Measurements from ENCODE around the gene AATF. TPM values are rescaled to one million over a fixed set of nuclear protein-coding genes. Genes with fewer than 3 reads are reported as not detected.

Gene AATF
- total and polyA plus RNA-seq, 9 of the 15 experiments (the other 6 are each of a cell fraction or from before 2014, with no cell fraction given), result 34.5 to 133 (median 90.1) TPM

DNA sequence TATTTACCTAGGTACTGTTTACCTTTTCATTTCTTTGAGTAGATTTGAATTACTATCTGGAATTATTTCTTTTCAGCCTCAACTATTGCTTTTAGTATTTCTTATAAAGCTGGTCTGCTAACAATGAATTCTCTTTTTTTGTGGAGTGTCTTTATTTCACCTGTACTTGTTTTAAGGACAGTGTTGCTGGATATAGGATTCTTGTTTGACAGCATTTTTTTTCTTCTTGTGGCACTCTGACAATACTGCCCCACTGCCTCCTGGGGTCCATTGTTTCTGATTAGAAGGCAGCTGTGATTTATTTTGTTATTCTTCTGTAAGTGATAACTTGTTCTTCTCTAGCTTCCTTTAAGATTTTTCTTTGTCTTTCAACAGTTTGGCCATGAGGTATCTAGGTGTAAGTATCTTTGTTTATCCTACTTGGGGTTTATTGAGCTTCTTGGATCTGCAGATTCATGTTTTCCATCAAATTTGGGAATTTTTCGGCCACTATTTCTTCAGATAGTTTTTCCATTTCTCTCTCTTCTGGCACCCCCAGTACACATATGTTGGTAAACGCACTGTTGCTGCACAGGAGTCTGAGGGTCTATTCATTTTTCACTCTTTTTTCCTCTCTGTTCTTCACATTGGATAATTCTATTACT, 130.4 kb downstream of the AATF start:
- Histone ChIP-seq H2AFZ (ENCODE audit: low read depth, low read length) (no peak overlapping the region), H3K9me1 (ENCODE audit: control insufficient read depth, insufficient read depth, low read length) (no peaks in the 10 kb centered on the region), H3K4me1 (replicated peaks in 1 of 2; ENCODE audit: control insufficient read depth in 2 of 2, insufficient read depth in 2 of 2, low read length in 2 of 2) (no peaks in the 10 kb centered on the region; a peak in 1 of 5 replicates), H3K36me3 (ENCODE audit: control insufficient read depth, insufficient read depth, low read length) (no peaks in the 10 kb centered on the region), H3K27ac (ENCODE audit: extremely low read depth, low read depth, low read length) (no peak overlapping the region), H3K9ac (ENCODE audit: insufficient read depth in 1 of 2, low read depth in 2 of 2, low read length in 2 of 2) (no peak overlapping the region), H4K20me1 (replicated peaks; ENCODE audit: control insufficient read depth, insufficient read depth, low read length) (no peaks in the 10 kb centered on the region), H3K79me2 (ENCODE audit: control insufficient read depth, insufficient read depth, low read length) (no peaks in the 10 kb centered on the region), H3K4me2 (ENCODE audit: insufficient read depth, low read length) (no peak overlapping the region), H3K4me3 (no peak overlapping the region), H3K9me3 (replicated peaks; ENCODE audit: control insufficient read depth, insufficient read depth, low read depth, low read length) (no peaks in the 10 kb centered on the region), H3K27me3 (ENCODE audit: control insufficient read depth in 2 of 2, insufficient read depth in 2 of 2, low read length in 2 of 2) (no peaks in the 10 kb centered on the region)
- DNase-seq (ENCODE audit: extremely low read depth in 1 of 4, low spot score in 3 of 4) (no peak), FAIRE-seq (no peak), ATAC-seq (no peak)
- ChIA-PET POLR2A (interaction anchor here (0.7 kb wide), 1 partner anchor 19 kb away, joined by 3 read pairs; no protein-coding TSS in a partner anchor), CTCF (ENCODE audit: low intra/inter-chr PET ratio) (no interaction called here)
- 0% methylated on average over 2 of the region's 2 CpGs for WGBS (ENCODE audit: insufficient coverage, low coverage, missing lambda C conversion rate)
- in situ Hi-C loops (cut with MboI), result no loop called here
- intact Hi-C loops (cut with micrococcal nuclease), result no loop called here
- no TSS peak for BruUV-seq (replicated peaks)
- TF ChIP-seq PHF8 (IDR thresholded peaks at IDR 0.05; ENCODE audit: borderline replicate concordance, low read length) (no peak), HOXB6 (CRISPR knock-in tag; IDR thresholded peaks at IDR 0.05; ENCODE audit: borderline replicate concordance) (no peak), WHSC1 (IDR thresholded peaks at IDR 0.05; ENCODE audit: low read length) (no peak), CBX8 (IDR thresholded peaks at IDR 0.05; ENCODE audit: borderline replicate concordance, extremely low read depth, low read depth, low read length, poor library complexity, severe bottlenecking) (no peak), NFIC (IDR thresholded peaks at IDR 0.05) (no peak), SOX6 (IDR thresholded peaks at IDR 0.05) (no peak), HNRNPL (IDR thresholded peaks at IDR 0.05; ENCODE audit: low read depth, low read length) (no peak), RAD21 (CRISPR knock-in tag; conservative IDR thresholded peaks at IDR 0.05 in 1 of 2, IDR thresholded peaks at IDR 0.05 in 1 of 2) (no peak), NR4A1 (CRISPR knock-in tag; IDR thresholded peaks at IDR 0.05) (no peak), NR4A1 (tag; IDR thresholded peaks at IDR 0.05) (no peak), C11orf30 (IDR thresholded peaks at IDR 0.05; ENCODE audit: low read depth) (no peak)
- TF ChIP-seq, protein P1, sequence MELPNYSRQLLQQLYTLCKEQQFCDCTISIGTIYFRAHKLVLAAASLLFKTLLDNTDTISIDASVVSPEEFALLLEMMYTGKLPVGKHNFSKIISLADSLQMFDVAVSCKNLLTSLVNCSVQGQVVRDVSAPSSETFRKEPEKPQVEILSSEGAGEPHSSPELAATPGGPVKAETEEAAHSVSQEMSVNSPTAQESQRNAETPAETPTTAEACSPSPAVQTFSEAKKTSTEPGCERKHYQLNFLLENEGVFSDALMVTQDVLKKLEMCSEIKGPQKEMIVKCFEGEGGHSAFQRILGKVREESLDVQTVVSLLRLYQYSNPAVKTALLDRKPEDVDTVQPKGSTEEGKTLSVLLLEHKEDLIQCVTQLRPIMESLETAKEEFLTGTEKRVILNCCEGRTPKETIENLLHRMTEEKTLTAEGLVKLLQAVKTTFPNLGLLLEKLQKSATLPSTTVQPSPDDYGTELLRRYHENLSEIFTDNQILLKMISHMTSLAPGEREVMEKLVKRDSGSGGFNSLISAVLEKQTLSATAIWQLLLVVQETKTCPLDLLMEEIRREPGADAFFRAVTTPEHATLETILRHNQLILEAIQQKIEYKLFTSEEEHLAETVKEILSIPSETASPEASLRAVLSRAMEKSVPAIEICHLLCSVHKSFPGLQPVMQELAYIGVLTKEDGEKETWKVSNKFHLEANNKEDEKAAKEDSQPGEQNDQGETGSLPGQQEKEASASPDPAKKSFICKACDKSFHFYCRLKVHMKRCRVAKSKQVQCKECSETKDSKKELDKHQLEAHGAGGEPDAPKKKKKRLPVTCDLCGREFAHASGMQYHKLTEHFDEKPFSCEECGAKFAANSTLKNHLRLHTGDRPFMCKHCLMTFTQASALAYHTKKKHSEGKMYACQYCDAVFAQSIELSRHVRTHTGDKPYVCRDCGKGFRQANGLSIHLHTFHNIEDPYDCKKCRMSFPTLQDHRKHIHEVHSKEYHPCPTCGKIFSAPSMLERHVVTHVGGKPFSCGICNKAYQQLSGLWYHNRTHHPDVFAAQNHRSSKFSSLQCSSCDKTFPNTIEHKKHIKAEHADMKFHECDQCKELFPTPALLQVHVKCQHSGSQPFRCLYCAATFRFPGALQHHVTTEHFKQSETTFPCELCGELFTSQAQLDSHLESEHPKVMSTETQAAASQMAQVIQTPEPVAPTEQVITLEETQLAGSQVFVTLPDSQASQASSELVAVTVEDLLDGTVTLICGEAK (IDR thresholded peaks at IDR 0.05), result no peak
- TF ChIP-seq, protein P1 (CRISPR knock-in tag; IDR thresholded peaks at IDR 0.05), result no peak
